Psoas muscle (tissue), 8 donors: ENCODE measurements around the gene FSTL4. TPM values are rescaled to one million over a fixed set of nuclear protein-coding genes. Genes with fewer than 3 reads are reported as not detected.

Source experiments
- ATAC-seq, 4 donors: fragments of 200-7000 bp; cut with Tn5 transposase; one replicate each; pipeline ENCODE4 v1.9.1; 2020; ENCODE audit warnings: moderate library complexity in 3 of 4, mild to moderate bottlenecking in 2 of 4
- DNase-seq, 2 donors: peaks; one replicate each; pipeline ENCODE4 v3.0.0-alpha.2; 2020
- H3K27ac ChIP-seq: fragments of 200-600 bp; one replicate; pipeline ENCODE4 v1.8.0; 2022
- H3K27me3 ChIP-seq, 3 donors: fragments of 200-600 bp in 1 of 3; one replicate each; pipeline versions ENCODE4 v1.6.1 to v1.8.0; 2013 to 2022; ENCODE audit warnings: low read length in 2 of 3, mild to moderate bottlenecking in 2 of 3, moderate library complexity in 1 of 3; ENCODE audit not compliant: insufficient read depth in 3 of 3
- H3K36me3 ChIP-seq, 2 donors: fragments of 200-600 bp in 1 of 2; one replicate each; pipeline versions ENCODE4 v1.6.1 to v1.8.0; 2013 to 2022; ENCODE audit warnings: low read depth in 1 of 2, mild to moderate bottlenecking in 1 of 2, moderate library complexity in 1 of 2; ENCODE audit not compliant: insufficient read depth in 1 of 2
- H3K4me1 ChIP-seq: fragments of 200-600 bp; one replicate; pipeline ENCODE4 v1.8.0; 2022
- H3K4me3 ChIP-seq: fragments of 200-600 bp; one replicate; pipeline ENCODE4 v1.8.0; 2022; ENCODE audit warnings: mild to moderate bottlenecking
- H3K9me3 ChIP-seq: fragments of 200-600 bp; one replicate; pipeline ENCODE4 v1.8.0; 2022
- CTCF ChIP-seq: fragments of 200-600 bp; IDR thresholded peaks from one replicate; pipeline ENCODE4 v1.8.0; 2022; ENCODE audit warnings: antibody characterized with exemption
- WGBS, 3 donors: extraction: QIAGEN DNeasy Blood & Tissue Kit; methylation state at CpG; one replicate each; pipeline versions ENCODE4 v1.1.6 to v1.1.7; 2013; 5-methylcytosine and 5-hydroxymethylcytosine counted together
- intact Hi-C, 2 donors: fragments of 100-400 bp; cut with DNase I; formaldehyde crosslinking; loops; one replicate each; pipeline versions ENCODE4 v1.11.0 to v1.14.2; 2022
- polyA plus RNA-seq, 3 donors: library from polyadenylated mRNA; stranded (reverse); fragments of 200-250 nt; gene quantifications; one replicate each; pipeline ENCODE4 v1.2.3, GENCODE V29; 2013
- total RNA-seq, 4 donors: library from RNA; stranded (reverse); fragmentation: NEBNext Ultra II Directional in 2 of 4; extraction: Animal tissue kit (Norgen Biotek cat#: 25700) in 2 of 4; gene quantifications; one replicate each; pipeline versions ENCODE4 v1.2.1 to v1.2.4, GENCODE V29; 2021 to 2023
- donor health status: healthy with polysubstance abuse.
- donor health status: DM: no; HTN: no; CAD: no; lungs with moderate emphysema.
- donor health status: Bipolar disorder and iron deficiency.
- donor health status: healthy.
- donor health status: DM: yes; HTN: yes; CAD: no.
- donor health status: DM: no; HTN: no; CAD: no.
- donor health status: DM: no; HTN: no; CAD: no.
- donor health status: DM: yes; HTN: yes; CAD: no.

FSTL4 gene
- total and polyA plus RNA-seq, 7 donors = 0.07 to 0.81 (median 0.24) TPM

DNA sequence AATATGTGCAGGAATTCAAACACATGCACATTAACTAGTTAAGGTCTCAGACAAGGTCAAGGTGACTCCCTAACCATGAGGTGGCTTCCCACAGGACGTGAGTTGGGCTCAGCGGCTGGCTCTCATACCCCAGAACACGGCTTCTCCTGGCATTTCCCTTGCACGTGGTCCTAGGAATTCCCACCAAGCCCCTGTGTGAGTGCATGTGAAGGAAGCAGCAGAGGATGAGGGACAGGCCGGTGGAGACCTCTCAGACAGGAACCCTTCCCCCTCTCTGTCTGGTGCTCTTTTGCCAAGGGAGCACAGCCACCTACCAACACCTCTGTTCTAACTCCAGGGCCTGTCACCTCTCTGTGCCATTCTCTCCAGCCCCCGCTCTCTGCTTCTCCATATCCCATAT, 271.0 kb downstream of the FSTL4 start:
- Histone ChIP-seq H3K9me3 (no peaks in the 10 kb centered on the region), H3K4me3 (no peak overlapping the region), H3K27ac (no peak overlapping the region), H3K27me3 (peaks cover 0 to 1% (median 0%) of the 10 kb centered on the region in 3 donors), H3K36me3 (no peaks in the 10 kb centered on the region), H3K4me1 (no peaks in the 10 kb centered on the region)
- no peak for TF ChIP-seq CTCF
- intact Hi-C loops = no loop called here
- WGBS, 3 donors = 73 to 86% (median 82%) methylated on average over 6 of the region's 6 CpGs
- ATAC-seq = no peak
- no peak for DNase-seq

DNA sequence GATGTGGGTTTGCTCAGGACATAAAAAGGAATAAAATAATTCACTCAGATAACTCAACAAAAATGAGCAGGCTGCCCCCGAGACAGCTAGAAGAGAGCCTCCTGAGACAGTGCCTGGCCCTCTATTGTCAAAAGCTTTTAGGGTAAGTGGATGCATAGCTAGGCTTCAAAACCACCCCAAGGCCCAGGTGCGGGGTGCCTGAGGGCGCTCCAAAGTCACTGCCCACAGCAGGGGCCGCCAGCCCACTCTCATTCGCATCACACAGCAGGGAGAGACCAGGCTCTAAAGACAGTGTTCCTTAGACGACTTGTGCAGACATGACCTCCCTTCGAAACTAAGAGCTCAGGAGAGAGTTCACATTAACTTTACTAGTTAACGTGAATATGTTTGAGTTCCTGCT, 271.5 kb downstream of the FSTL4 start:
- H3K27ac ChIP-seq = no peak overlapping the region
- H3K9me3 ChIP-seq = no peaks in the 10 kb centered on the region
- DNase-seq (no peak), ATAC-seq (no peak)
- H3K4me1 ChIP-seq = no peaks in the 10 kb centered on the region
- WGBS, 3 donors = 90 to 92% (median 90%) methylated on average over 8 of the region's 8 CpGs
- H3K36me3 ChIP-seq = no peaks in the 10 kb centered on the region
- H3K27me3 ChIP-seq = peaks cover 0 to 1% (median 0%) of the 10 kb centered on the region in 3 donors
- TF ChIP-seq CTCF = no peak
- no peak overlapping the region for H3K4me3 ChIP-seq
- intact Hi-C loops = no loop called here

DNA sequence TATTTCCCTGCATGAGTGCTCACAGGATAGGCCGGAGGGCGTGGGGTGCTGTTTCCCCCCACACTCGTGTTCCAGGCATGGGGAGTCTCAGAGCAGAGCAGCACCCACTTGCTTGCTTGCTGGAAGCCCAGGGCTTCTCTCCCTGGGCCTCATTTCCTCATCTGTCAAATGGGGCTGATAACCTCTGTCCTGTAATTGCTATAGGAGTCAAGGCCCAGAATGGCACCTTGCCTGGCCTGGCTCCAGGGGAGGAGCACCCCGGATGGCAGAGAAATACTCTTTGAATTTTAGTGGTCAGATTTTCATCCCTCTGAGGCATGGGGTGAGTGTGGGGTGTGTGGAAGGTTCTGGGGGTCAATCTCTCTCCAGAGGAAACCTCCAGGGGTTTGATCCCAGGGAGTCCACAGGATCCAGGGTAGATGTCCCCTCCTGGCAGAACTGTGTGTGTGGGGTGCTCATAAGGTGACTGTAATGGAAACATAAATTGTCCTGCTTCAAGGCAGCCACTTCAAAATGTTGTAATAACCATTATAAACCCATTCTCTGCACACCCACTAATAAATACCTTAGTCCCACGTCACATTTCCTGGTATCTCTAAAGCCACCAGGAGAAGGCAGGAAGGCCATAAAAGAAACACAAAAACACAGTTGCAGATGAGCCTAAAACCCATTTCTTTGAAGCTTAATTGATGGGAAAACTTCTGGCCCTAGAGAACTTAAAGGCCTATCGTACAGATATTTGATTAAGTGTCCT, 272.2 kb downstream of the FSTL4 start:
- Histone ChIP-seq H3K4me1 (no peaks in the 10 kb centered on the region), H3K9me3 (no peaks in the 10 kb centered on the region), H3K36me3 (no peaks in the 10 kb centered on the region), H3K4me3 (no peak overlapping the region), H3K27ac (no peak overlapping the region), H3K27me3 (peaks cover 0 to 1% (median 0%) of the 10 kb centered on the region in 3 donors)
- no peak for DNase-seq
- no peak for ATAC-seq
- TF ChIP-seq CTCF = no peak
- intact Hi-C loops = no loop called here
- 85 to 94% (median 93%) methylated on average over 6 of the region's 6 CpGs for WGBS, 3 donors

DNA sequence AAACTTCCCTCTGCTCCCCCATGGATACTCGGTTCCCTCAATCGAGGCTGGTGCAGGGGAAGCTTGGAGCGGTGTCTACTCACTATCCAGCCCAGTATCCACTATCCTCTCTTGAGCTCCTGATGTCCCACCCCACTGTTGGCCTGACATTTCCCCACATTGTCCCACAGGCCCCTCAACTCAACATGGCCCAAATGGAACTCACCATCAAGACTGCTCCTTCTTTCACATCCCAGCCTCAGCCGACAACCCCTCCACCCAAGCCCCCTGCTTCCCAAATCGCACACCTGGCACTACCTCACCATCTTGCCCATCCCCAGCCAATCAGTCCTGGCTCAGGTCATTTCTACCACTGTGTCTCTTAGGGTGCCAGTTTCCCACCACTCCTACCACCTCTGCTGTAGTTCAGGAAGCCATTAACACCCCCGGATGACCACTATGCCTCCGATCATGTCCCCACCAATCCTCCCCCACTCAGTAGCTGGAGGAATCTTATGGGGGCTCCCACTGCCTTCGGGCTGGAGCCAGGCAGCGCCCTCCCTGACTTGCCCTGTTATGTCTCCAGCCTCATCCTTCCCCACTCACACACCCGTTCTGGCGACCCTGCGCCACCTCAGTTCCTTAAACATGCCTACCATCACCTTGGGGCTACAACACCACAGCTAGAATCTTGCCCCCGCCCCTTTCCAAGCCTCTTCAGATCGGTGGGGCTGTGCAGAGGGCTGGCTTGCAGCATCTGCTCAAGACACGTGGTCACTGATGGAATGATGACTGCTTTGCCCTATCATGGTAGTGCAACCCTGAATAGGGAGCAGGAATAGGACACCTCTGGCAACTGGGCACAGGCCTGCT, 273.6 kb downstream of the FSTL4 start:
- TF ChIP-seq CTCF = no peak
- no peak for DNase-seq
- 84 to 89% (median 87%) methylated on average over 15 of the region's 15 CpGs for WGBS, 3 donors

More for the DNA sequence above, 273.6 kb downstream of the FSTL4 start:
- no peaks in the 10 kb centered on the region for H3K36me3 ChIP-seq
- H3K4me3 ChIP-seq = no peak overlapping the region
- peaks cover 0 to 1% (median 0%) of the 10 kb centered on the region in 3 donors for H3K27me3 ChIP-seq
- no peaks in the 10 kb centered on the region for H3K9me3 ChIP-seq
- peak in 1 of 4 donors; percentile 53 for ATAC-seq
- intact Hi-C loops = no loop called here
- H3K4me1 ChIP-seq = no peaks in the 10 kb centered on the region
- H3K27ac ChIP-seq = no peak overlapping the region
